Testis (tissue), 5 donors: ENCODE measurements around the gene UCK2. TPM values are rescaled to one million over a fixed set of nuclear protein-coding genes. Genes with fewer than 3 reads are reported as not detected.
"Not testable (repeated sequence)": the region's sequence is repeated elsewhere in the genome, so short reads cannot be mapped to it uniquely, and the experiment has no call there.

Experiments used
- DNase-seq: peaks from one replicate; pipeline ENCODE4 v3.0.0-alpha.2; 2019
- H3K27ac ChIP-seq, 2 donors: fragments of 200-600 bp; sonication (generic); one replicate each; pipeline ENCODE4 v1.5.1; 2019
- H3K27me3 ChIP-seq: fragments of 200-600 bp; sonication (generic); one replicate; pipeline ENCODE4 v1.5.1; 2019
- H3K36me3 ChIP-seq: fragments of 200-600 bp; sonication (generic); one replicate; pipeline ENCODE4 v1.5.1; 2017; ENCODE audit warnings: low read depth; ENCODE audit errors: missing control alignments
- H3K4me1 ChIP-seq: fragments of 200-600 bp; sonication (generic); one replicate; pipeline ENCODE4 v1.5.1; 2019
- H3K4me3 ChIP-seq, 2 donors: fragments of 200-600 bp; sonication (generic); one replicate each; pipeline ENCODE4 v1.5.1; 2017 to 2019
- H3K9me3 ChIP-seq: fragments of 200-600 bp; sonication (generic); one replicate; pipeline ENCODE4 v1.5.1; 2017
- CTCF ChIP-seq, 3 experiments: fragments of 450-650 bp in 2 of 3; fragments of 200-600 bp in 1 of 3; sonication (generic) in 1 of 3; IDR thresholded peaks; one replicate each; pipeline ENCODE4 v1.5.1; 2016 to 2019; ENCODE audit warnings: antibody characterized with exemption in 3 of 3, mild to moderate bottlenecking in 2 of 3, moderate library complexity in 1 of 3
- POLR2A ChIP-seq: fragments of 450-650 bp; IDR thresholded peaks from one replicate; pipeline ENCODE4 v1.6.1; 2017; ENCODE audit warnings: antibody characterized with exemption, mild to moderate bottlenecking, moderate library complexity
- WGBS, 2 donors: methylation state at CpG; one replicate each; pipeline ENCODE4 v1.1.5; 2018; 5-methylcytosine and 5-hydroxymethylcytosine counted together
- intact Hi-C: fragments of 100-400 bp; cut with DNase I; formaldehyde crosslinking; loops from one replicate; pipeline ENCODE4 v1.15.1; 2023; ENCODE audit warnings: low total_unique reads
- long read RNA-seq, 2 donors: transcript quantifications; one replicate each; lab custom pipeline, GENCODE V29; 2026
- polyA plus RNA-seq: library from polyadenylated mRNA; stranded (reverse); fragments of 350-450 nt; fragmentation: Illumina TruSeq; extraction: RNeasy Lipid Tissue Mini Kit (QIAGEN cat#74804); gene quantifications from one replicate; pipeline ENCODE4 v1.2.3, GENCODE V29; 2014; ENCODE audit warnings: low read depth, low replicate concordance; ENCODE audit not compliant: insufficient read depth
- total RNA-seq, 2 donors: library from RNA; depleted of rRNA; stranded (reverse); fragments of >200 nt; gene quantifications; one replicate each; pipeline ENCODE4 v1.2.3, GENCODE V29; 2016

The UCK2 gene
- 10 to 100 TPM; 27.6 to 29.7 TPM for total RNA-seq
- 29.9 TPM for polyA plus RNA-seq
- long read RNA-seq, donor 1, full-length matches to known transcripts: 14 of 14 reads
- long read RNA-seq, donor 1, partial matches to known transcripts: 0 of 14 reads
- long read RNA-seq, donor 1, other reads (novel, unspliced or antisense): 0 of 14 reads
- long read RNA-seq, donor 2, full-length matches to known transcripts: 9 of 9 reads
- long read RNA-seq, donor 2, partial matches to known transcripts: 0 of 9 reads
- long read RNA-seq, donor 2, other reads (novel, unspliced or antisense): 0 of 9 reads

- intact Hi-C loops: loop anchor here (10.0 kb wide), 1 partner anchor 87 kb away; no protein-coding TSS in a partner anchor
- no peaks in the 10 kb centered on the region for H3K36me3 ChIP-seq
- WGBS, 2 donors: 1% methylated on average over 25 to 32 of the region's 94 CpGs
Observed at GRCh38 chr1:165827268-165828102, at the start of gene UCK2. TSS of gene UCK2 (plus strand) at chr1:165827614. CDS start at chr1:165827834, 220 bp downstream.

GRCh38 chr1:165778197-165778596, 49.2 kb upstream of the UCK2 start:
- DNase-seq, H3K9me3 ChIP-seq, intact Hi-C loops, H3K27me3 ChIP-seq, H3K4me1 ChIP-seq, H3K4me3 ChIP-seq, H3K27ac ChIP-seq, H3K36me3 ChIP-seq: not testable (repeated sequence)
- 95% methylated on average over 3 of the region's 3 CpGs; no CpG with 5 or more reads in 1 of the 2 donors for WGBS, 2 donors

More at GRCh38 chr1:165827268-165828102, at the start of gene UCK2:
- peak within 1 kb of the TSS; percentile 83 to 86 for H3K27ac ChIP-seq
- peak within 1 kb of the TSS; percentile 68 to 93 for H3K4me3 ChIP-seq
- peaks cover 12% of the 10 kb centered on the region for H3K4me1 ChIP-seq
- H3K9me3 ChIP-seq: no peaks in the 10 kb centered on the region
- peak; percentile 82 for DNase-seq
- no peaks in the 10 kb centered on the region for H3K27me3 ChIP-seq
- peak in 1 of 3 experiments; percentile 12 for TF ChIP-seq CTCF (IDR thresholded peaks at IDR 0.05)
- TF ChIP-seq POLR2A: no peak

GRCh38 chr1:165783519-165783918, 43.9 kb upstream of the UCK2 start:
- DNase-seq, H3K36me3 ChIP-seq, H3K27me3 ChIP-seq, H3K27ac ChIP-seq, H3K4me1 ChIP-seq, H3K9me3 ChIP-seq, H3K4me3 ChIP-seq, intact Hi-C loops: not testable (repeated sequence)
- 93 to 98% methylated on average over 11 of the region's 11 CpGs for WGBS, 2 donors

- TF ChIP-seq POLR2A (no peak), CTCF (IDR thresholded peaks at IDR 0.05) (no peak)
- H3K27ac ChIP-seq: no peak overlapping the region
- DNase-seq: no peak
- H3K9me3 ChIP-seq: no peaks in the 10 kb centered on the region
- H3K27me3 ChIP-seq: no peaks in the 10 kb centered on the region
- H3K4me3 ChIP-seq: no peak overlapping the region
- WGBS, 2 donors: 93 to 98% methylated on average over 1 of the region's 1 CpG
- intact Hi-C loops: no loop called here
- no peaks in the 10 kb centered on the region for H3K4me1 ChIP-seq
- no peaks in the 10 kb centered on the region for H3K36me3 ChIP-seq
Observed at GRCh38 chr1:165787741-165788140, 39.7 kb upstream of the UCK2 start.

- Histone ChIP-seq H3K4me3 (no peak overlapping the region), H3K9me3 (no peaks in the 10 kb centered on the region), H3K27ac (no peak overlapping the region), H3K4me1 (no peaks in the 10 kb centered on the region), H3K27me3 (no peaks in the 10 kb centered on the region), H3K36me3 (no peaks in the 10 kb centered on the region)
- intact Hi-C loops: no loop called here
- 68 to 76% methylated on average over 2 of the region's 2 CpGs for WGBS, 2 donors
- TF ChIP-seq POLR2A: no peak
- no peak for TF ChIP-seq CTCF (IDR thresholded peaks at IDR 0.05)
- DNase-seq: no peak
Observed at GRCh38 chr1:165793951-165794350, 33.5 kb upstream of the UCK2 start.
